ENCODE data around the gene GPR156.

Gene GPR156

GRCh38 chr3:120272286-120272685, 12.7 kb downstream of the GPR156 start:
- Histone ChIP-seq H3K9me3 (ENCODE audit: control insufficient read depth, insufficient read depth, low read depth, low read length) (no peaks in the 10 kb centered on the region), H3K4me1 (ENCODE audit: control insufficient read depth, insufficient read depth, low read length) (no peaks in the 10 kb centered on the region), H3K4me3 (ENCODE audit: low read depth, low read length) (no peak overlapping the region), H3K27ac (ENCODE audit: extremely low read depth, low read depth, low read length) (no peak overlapping the region), H3K36me3 (ENCODE audit: control insufficient read depth in 2 of 2, insufficient read depth in 1 of 2, low read length in 2 of 2) (no peaks in the 10 kb centered on the region)
- POLR2A ChIA-PET: no interaction called here
- CTCF ChIA-PET: interaction anchor here (1.0 kb wide), 1 partner anchor 27 kb away, joined by 3 read pairs; no protein-coding TSS in a partner anchor
- TF ChIP-seq ZNF37A (tag by site-specific recombination; IDR thresholded peaks at IDR 0.05) (no peak), TRIM28 (IDR thresholded peaks at IDR 0.05; ENCODE audit: borderline replicate concordance, low read length) (no peak), KLF9 (tag by site-specific recombination; IDR thresholded peaks at IDR 0.05; ENCODE audit: low read depth) (no peak), ELK4 (IDR thresholded peaks at IDR 0.05; ENCODE audit: borderline replicate concordance, low read depth, low read length) (no peak), ZNF311 (tag by site-specific recombination; IDR thresholded peaks at IDR 0.05; ENCODE audit: borderline replicate concordance) (no peak), ZNF391 (tag by site-specific recombination; IDR thresholded peaks at IDR 0.05; ENCODE audit: borderline replicate concordance, low read depth) (no peak), BCL11B (tag by site-specific recombination; IDR thresholded peaks at IDR 0.05; ENCODE audit: low read depth) (no peak), BCL11A (tag by site-specific recombination; IDR thresholded peaks at IDR 0.05; ENCODE audit: low read depth) (no peak), ZEB2 (tag by site-specific recombination; IDR thresholded peaks at IDR 0.05) (no peak), TCF7L2 (IDR thresholded peaks at IDR 0.05; ENCODE audit: borderline replicate concordance, low read depth, low read length) (no peak), ZNF585B (tag by site-specific recombination; IDR thresholded peaks at IDR 0.05) (no peak), TSHZ1 (tag by site-specific recombination; IDR thresholded peaks at IDR 0.05; ENCODE audit: borderline replicate concordance) (no peak), ZFHX2 (tag by site-specific recombination; conservative IDR thresholded peaks at IDR 0.05) (no peak), PRDM4 (tag by site-specific recombination; IDR thresholded peaks at IDR 0.05) (no peak), ZNF423 (tag by site-specific recombination; IDR thresholded peaks at IDR 0.05) (no peak), MEIS1 (CRISPR knock-in tag; IDR thresholded peaks at IDR 0.05; ENCODE audit: borderline replicate concordance) (no peak)
- TF ChIP-seq, protein P1, sequence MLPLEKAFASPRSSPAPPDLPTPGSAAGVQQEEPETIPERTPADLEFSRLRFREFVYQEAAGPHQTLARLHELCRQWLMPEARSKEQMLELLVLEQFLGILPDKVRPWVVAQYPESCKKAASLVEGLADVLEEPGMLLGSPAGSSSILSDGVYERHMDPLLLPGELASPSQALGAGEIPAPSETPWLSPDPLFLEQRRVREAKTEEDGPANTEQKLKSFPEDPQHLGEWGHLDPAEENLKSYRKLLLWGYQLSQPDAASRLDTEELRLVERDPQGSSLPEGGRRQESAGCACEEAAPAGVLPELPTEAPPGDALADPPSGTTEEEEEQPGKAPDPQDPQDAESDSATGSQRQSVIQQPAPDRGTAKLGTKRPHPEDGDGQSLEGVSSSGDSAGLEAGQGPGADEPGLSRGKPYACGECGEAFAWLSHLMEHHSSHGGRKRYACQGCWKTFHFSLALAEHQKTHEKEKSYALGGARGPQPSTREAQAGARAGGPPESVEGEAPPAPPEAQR (tag by site-specific recombination; IDR thresholded peaks at IDR 0.05): no peak
- TF ChIP-seq, protein P2, sequence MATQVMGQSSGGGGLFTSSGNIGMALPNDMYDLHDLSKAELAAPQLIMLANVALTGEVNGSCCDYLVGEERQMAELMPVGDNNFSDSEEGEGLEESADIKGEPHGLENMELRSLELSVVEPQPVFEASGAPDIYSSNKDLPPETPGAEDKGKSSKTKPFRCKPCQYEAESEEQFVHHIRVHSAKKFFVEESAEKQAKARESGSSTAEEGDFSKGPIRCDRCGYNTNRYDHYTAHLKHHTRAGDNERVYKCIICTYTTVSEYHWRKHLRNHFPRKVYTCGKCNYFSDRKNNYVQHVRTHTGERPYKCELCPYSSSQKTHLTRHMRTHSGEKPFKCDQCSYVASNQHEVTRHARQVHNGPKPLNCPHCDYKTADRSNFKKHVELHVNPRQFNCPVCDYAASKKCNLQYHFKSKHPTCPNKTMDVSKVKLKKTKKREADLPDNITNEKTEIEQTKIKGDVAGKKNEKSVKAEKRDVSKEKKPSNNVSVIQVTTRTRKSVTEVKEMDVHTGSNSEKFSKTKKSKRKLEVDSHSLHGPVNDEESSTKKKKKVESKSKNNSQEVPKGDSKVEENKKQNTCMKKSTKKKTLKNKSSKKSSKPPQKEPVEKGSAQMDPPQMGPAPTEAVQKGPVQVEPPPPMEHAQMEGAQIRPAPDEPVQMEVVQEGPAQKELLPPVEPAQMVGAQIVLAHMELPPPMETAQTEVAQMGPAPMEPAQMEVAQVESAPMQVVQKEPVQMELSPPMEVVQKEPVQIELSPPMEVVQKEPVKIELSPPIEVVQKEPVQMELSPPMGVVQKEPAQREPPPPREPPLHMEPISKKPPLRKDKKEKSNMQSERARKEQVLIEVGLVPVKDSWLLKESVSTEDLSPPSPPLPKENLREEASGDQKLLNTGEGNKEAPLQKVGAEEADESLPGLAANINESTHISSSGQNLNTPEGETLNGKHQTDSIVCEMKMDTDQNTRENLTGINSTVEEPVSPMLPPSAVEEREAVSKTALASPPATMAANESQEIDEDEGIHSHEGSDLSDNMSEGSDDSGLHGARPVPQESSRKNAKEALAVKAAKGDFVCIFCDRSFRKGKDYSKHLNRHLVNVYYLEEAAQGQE (tag by site-specific recombination; IDR thresholded peaks at IDR 0.05): no peak
